GM19452 (cell line): ENCODE measurements around the gene KCNK6.
"Not testable (repeated sequence)": the region's sequence is repeated elsewhere in the genome, so short reads cannot be mapped to it uniquely, and the experiment has no call there.

ENCODE experiments used
- ATAC-seq: cut with Tn5 transposase; IDR thresholded peaks from one replicate; pipeline ENCODE4 v1.9.1; 2021; ENCODE audit not compliant: unreplicated experiment

KCNK6 gene

DNA sequence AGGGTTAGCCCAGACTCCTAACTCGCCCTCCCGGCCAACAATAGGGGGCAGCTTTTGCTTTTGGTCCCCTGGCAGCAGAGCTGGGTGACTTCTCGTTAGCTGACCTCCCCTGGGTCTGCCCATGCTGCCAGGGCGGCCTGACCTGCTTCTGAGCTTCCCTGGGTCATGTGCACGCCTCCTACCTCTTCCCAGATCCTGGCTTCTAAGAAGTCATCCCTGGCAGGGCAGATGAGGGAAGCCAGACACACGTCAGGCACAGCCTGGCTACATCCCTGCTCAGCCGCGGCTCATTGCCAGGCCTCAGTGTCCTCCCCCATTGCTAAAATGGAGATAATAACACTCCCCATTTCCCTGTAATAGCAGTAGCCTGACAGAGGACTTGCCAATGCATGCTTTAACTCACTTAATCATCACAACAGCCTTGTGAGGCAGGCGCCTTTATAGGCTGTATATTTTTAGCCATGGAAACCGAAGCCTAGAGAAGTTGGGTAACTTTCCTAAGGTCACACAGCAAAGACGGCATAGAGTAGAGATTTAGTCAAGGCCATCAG is 2.1 kb downstream of the KCNK6 start:
- no peak for ATAC-seq

DNA sequence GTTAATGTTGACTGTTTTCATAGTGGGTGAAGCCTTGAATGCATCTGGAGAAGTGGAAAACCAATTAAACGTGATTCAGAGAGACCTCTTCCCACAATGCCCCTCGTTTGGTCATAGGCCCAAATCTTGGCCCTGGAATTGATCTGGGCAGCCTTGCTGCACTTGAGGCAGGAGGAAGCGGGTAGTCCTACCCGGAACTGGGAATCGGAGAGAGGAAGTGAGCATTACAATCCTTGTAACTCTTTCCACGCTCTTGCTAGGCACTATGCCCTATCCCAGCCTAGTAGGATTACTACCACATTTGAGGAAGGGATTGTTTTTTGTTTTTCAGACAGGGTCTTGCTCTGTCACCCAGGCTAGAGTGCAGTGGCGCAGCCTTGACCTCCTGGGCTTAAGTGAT is 3.6 kb downstream of the KCNK6 start:
- ATAC-seq = no peak

DNA sequence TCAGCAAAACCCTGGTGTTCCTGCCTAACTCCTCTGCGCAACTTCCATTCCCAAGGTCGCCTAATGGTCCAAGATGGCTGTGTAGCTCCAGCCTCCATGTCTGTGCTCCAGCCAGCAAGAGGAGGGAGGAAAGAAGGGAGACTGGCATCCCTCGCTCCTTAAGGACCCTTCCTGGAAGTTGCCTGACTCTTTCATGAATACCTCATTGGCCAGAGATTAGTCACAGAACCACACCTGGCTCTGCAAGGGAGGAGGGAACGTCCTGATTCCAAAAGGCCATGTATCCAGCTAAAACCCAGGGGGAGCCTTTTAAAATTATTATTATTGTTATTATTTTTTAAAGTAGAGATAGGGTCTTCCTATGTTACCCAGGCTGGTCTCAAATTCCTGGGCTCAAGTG is 4.8 kb downstream of the KCNK6 start:
- ATAC-seq = no peak

DNA sequence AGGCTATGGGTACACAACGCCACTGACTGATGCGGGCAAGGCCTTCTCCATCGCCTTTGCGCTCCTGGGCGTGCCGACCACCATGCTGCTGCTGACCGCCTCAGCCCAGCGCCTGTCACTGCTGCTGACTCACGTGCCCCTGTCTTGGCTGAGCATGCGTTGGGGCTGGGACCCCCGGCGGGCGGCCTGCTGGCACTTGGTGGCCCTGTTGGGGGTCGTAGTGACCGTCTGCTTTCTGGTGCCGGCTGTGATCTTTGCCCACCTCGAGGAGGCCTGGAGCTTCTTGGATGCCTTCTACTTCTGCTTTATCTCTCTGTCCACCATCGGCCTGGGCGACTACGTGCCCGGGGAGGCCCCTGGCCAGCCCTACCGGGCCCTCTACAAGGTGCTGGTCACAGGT is 6.9 kb downstream of the KCNK6 start:
- no peak for ATAC-seq

DNA sequence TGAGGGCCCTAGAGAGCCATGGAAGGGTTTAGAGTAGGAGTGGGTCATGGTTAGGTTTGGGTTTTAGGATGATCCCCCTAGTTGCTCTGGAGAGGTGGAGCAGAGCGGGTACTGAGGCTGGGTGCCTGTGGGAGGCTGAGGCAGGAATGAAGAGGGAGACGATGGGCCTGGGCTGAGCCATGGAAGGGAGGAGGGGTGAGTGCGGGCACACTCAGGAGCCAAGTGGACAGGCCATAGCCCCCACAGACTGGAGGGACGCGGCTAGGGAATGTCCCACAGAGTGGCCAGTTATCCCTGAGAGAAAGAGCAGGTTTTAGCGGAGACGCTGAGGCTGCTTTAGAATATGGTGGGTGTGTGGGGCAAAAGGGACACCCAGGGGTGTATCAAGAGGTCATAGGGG is 10.0 kb downstream of the KCNK6 start:
- ATAC-seq = no peak

DNA sequence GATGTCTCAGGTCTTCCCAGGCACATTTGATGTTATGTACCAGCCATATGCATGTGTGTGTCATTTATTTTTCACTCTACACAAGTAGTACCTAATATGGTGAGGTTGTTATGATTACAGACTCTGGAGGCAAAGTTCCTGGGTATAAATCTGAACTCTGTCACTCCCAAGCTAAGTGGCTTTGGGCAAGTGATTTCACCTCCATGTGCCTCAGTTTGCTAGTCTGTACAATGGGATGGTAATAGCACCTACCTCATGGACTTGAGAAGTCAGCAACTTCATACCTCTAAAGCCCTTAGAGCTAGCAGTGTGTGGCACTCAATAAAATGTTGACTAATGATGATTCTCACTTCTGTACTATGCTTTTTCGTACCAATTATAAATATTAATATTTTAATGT is 12.1 kb downstream of the KCNK6 start:
- ATAC-seq = no peak

DNA sequence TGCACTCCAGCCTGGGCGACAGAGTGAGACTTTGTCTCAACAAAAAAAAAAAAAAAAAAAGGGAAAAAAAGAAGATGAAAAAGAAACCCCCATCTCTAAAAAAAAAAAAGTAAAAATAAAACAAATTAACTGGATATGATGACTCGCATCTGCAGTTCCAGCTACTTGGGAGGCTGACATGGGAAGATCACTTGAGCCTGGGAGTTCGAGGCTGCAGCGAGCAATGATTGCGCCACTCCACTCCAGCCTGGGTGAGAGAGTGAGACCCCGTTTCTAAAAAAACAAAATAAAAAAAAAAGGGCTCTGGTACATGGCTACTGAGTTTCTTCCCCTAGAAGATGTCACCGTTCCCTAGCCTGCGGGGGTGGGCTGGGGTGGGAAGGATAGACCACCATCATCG is 13.6 kb downstream of the KCNK6 start:
- ATAC-seq = no peak

DNA sequence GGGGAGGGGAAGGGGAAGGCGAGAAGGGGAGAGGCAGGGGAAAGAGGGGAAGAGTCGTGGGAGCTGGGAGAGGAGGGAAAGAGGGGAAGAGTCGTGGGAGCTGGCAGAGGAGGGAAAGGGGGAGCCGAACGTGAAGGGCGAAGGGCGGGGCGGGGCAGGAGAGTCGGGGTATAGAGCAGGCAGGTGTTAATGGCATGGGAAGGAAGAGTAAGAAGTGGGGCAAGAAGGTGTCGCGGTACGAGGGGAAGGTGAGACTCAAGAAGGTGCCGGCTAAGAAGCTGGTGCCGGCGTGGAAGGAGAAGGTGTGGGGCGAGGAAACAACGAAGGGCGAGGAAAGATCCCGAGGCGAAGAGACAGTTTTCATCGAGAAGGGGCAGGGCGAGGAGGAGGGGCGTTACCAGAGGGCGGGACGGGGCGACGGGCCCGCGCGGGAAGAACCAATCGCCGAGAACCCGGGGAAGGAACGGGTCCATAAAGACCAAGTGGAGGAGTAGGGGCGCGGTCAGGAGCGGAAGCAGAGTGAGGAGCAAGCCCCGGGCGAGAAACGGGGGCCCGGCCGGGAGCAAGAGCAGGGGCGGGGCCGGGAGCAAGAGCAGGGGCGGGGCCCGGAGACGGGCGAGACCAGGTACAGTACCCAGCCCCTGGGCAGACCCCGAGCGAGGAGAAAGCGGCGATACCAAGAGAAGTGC is 16.4 kb downstream of the KCNK6 start:
- ATAC-seq = peak; percentile 69

DNA sequence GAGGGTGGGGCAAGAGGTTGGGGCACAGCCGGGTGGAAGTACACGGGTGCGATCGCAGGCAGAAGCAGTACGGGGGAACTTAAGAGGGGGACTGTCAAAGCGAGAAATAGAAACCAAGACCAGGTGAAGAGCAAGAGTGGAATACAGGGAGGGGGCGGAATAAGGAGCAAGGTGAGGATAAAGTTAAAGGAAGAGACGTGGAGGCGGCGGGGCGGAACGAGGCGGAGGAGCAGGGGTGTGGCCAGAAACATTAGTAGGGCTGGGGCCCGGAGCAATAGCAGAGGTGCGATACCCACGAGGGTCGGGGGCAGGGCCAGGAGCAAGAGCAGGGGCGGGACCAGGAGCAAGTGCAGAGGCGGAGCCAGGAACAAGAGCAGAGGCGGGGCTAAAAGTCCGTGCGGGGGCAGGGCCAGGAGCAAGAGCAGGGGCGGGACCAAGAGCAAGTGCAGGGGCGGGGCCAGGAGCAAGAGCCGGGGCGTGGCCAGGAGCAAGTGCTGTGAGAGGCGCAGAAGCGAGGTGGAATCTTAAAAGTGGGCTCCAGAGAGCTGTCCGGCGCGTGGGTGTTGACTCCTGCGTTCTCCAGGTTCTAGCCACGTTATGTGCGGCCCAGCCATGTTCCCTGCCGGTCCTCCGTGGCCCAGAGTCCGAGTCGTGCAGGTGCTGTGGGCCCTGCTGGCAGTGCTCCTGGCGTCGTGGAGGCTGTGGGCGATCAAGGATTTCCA is 17.2 kb downstream of the KCNK6 start:
- peak; percentile 46 for ATAC-seq

DNA sequence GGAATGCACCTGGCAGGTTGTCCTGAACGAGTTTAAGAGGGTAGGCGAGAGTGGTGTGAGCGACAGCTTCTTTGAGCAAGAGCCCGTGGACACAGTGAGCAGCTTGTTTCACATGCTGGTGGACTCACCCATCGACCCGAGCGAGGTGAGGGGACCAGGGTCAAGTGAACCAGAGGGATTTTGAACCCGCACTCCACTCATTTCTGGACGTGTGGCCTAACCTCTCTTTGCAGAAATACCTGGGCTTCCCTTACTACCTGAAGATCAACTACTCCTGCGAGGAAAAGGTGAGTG is 17.7 kb downstream of the KCNK6 start:
- no peak for ATAC-seq

DNA sequence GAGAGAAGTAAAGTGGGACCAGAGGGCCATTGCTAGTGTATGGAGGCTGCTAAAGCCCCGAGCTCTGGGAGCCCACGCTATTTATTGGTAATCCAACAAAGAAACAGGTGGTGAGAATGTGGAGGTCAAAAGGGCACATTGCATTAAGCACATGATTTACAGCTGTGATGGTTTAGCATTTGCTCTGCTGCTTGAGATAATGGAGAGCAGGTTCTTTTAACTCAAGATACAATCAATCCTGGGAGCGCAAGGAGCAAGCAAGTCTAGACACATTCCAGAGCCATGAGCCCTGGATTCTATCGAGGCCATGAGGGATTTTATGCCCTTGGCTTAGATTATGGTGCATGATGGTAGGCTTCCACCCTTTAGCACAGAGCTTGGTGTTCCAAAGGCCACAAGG is 19.4 kb downstream of the KCNK6 start:
- ATAC-seq = not testable (repeated sequence)

DNA sequence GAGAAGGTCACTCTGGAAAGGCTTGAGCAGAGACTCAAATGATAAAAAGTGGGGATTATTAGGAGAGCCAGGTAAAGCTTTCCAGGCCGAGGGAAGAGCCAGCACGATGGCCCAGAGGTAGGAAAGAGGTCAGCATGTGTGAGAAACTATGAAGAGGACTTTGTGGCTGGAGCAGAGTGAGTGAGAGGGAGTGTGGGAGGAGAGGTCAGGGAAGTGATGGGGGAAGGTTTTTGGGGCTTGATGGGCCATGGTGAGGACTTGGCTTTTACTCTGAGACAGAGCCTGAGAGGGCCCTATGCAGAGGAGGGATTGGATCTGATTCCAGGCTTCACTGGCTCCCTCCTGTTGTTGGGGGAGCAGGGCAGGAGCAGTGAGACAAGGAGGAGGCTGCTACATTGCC is 21.3 kb downstream of the KCNK6 start:
- ATAC-seq = no peak

DNA sequence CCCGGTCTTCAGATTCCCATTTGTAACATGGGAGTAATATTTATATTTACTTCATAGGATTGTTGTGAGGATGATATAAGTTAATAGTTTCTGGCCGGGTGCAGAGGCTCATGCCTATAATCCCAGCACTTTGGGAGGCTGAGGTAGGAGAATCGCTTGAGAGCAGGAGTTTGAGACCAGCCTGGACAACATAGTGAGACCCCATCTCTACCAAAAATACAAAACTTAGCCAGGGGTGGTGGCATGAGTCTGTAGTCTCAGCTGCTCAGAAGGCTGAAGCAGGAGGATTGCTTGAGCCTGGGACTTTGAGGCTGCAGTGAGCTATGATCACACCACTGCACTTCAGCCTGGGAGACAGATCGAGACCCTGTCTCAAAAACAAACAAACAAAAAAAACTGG is 27.2 kb downstream of the KCNK6 start:
- no peak for ATAC-seq

DNA sequence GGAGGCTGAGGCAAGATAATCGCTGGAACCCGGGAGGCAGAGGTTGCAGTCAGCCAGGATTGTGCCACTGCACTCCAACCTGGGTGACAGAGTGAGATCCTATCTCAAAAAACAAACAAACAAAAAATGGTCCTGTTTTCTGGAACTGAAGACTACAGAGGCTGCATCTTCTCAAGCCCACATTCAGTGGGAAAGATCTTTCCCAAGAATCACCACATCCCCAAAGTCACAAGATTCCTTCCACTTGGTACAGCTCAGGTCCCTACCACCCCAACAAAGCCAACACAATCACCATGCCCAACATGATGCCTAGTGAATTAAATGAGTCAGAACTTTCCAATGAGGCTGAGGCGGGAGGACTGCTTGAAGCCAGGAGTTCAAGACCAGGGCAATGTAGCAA is 31.2 kb downstream of the KCNK6 start:
- ATAC-seq = no peak

DNA sequence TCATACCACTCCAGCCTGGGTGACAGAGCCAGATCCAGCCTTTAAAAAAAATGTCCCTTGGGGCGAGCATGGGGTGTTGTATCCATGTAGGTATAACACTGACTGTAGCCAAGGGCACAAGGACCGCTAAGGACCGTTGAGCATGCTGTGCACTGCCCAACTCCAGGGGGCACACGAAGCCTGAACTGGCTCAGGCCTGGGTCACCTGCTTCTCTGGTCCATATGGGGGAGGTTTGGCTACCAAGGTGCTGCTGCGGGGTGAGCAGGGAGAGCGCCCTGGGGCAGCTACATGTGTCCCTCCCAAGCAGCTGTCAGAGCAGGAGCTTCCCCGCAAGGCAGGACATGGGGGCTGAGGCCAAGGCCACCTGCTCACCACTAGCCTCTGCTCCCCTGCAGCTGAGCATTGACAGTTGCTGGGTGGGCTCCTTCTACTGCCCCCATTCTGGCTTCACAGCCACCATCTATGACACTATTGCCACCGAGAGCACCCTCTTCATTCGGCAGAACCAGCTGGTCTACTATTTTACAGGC is 32.3 kb downstream of the KCNK6 start:
- ATAC-seq = no peak

DNA sequence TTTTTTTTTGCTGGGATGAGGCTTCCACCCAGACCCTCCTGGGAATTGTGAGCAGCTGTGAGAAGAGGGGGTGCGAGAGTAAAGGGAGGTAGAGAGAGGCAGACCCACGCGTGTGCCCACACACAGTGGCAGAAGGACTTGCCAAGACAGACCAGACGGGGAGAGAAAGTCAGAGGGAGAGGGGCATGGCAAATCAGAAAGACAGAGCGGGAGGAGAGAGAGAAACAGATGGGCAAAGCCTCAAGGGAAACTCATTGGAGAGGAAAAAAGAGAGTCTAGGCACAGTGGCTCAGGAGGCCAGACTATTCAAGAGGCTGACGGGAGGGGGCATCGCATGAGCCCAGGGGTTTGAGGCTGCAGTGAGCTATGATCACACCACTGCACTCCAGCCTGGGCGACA is 33.0 kb downstream of the KCNK6 start:
- no peak for ATAC-seq

DNA sequence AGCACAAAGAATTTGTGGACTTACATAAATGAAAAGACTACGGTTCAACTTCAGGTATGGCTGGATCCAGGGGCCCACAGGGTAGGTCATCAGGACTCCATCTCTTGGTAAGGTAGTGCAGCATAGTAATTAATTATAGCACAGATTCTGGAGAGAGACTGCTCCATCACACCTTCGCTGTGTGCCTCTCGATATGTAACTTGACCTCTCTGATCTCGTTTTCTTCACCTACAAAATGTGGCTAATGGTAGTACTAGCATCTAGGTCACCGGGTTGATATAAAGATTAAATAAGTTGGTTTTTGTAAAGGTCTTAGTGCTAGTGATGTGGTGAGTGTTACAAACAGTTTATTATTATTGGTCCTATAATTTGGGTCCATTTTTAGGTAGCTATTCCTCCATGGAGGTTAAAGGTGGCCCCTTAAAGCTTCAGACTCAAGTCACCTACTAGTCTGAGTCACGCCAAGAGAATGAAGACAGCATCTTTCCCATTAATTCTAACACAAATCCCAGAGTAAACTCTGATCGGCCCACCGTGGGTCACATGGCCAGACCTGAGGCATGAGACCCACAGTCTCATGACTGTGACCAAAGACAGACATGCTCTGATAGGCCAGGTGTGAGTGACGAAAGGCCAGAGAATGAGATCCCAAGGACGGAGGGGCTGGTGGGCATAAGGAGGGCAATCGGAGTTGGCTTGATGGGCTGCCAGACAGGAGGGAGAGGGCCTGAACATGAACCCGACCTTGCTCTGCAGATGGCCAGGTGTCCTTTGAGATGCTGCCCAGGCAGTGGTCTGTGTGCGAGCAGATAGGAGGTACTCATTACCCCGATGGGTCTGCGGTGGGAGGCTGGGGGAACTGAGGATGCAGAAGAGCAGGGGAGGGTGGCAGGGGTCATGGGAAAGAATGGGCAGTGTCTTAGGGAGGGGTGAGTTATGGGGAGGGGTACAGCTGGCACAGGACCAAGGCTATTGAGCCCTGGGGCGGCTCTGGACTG is 36.4 kb downstream of the KCNK6 start:
- ATAC-seq = no peak

DNA sequence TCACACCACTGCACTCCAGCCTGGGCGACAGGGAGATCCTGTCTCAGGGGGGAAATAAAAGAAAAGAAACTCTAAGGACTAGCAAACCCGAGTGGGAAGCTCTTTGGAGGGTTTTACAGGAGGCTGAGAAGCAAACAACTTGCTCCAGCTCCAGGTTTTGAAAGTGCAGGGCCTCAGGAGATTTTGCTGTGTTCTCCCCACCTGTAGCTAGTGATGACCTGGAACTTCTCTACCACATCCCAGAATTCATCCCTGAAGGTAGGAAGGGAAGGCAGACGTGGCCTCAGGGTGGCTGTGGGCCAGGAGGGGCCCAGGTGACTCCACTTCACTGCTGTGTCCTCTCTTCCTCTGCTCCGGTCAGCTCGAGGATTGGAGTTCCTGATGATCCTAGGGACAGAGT is 38.4 kb downstream of the KCNK6 start:
- no peak for ATAC-seq

DNA sequence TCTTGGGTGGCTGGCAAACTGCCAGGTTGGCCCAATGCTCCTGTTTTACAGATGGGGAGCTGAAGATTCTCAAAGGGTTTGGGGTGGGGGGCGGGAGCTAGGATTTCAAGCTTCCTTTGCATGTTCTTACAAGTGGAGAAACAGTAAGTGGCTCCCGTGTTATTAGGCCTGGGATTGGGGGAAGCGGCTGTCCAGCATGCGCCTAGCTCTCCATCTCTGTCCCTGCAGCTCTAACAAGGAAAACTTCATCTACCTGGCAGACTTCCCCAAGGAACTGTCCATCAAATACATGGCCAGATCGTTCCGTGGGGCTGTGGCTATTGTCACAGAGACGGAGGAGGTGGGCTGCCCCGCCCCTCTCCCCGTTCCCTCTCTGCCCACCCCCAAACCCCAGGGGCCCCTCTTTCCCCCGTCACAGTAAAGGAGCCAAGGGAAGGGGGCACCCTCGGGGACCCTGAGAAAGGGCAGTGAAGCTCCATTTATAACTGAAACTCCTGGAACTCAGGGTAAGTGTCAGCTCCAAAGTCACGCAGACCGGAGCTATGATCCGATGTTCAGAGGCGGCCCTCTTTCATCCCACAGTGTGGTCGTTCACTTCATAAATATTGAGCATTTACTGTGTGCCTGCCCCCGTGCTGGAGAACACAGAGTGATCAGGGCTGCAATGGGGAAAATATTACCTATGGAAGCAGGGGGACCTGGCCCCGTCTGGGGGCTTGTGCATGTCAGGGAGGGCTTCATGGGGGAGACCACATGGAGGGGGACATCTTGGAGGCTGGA is 39.8 kb downstream of the KCNK6 start:
- ATAC-seq = no peak

DNA sequence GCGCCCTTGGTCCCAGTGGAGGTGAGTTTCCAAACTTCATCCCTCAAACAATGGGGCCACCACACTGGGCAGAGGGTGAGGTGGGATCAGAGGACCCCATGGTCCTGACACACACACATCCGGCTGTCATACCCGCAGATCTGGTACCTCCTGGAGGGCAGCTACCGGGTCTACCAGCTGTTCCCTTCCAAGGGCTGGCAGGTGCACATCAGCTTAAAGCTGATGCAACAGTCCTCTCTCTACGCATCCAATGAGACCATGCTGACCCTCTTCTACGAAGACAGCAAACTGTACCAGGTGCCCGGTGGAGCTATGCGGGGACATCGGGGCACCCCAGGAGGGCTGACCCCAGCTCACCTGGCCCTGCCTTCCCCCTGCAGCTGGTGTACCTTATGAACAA is 40.7 kb downstream of the KCNK6 start:
- no peak for ATAC-seq
